Panc1 (cell line): ENCODE measurements around the gene AMHR2. TPM values are rescaled to one million over a fixed set of nuclear protein-coding genes. Genes with fewer than 3 reads are reported as not detected.

ENCODE experiments used
- ATAC-seq: fragments of 200-7000 bp; cut with Tn5 transposase; 2 replicates; pipeline ENCODE4 v1.9.1; 2020; ENCODE audit warnings: mild to moderate bottlenecking, moderate library complexity
- BruUV-seq: library from RNA; stranded (reverse); fragments of 400-500 nt; replicated peaks from 2 replicates; lab custom pipeline; 2021; lab: Mats Ljungman, UMichigan
- CTCF ChIA-PET: fragments of 300-600 bp; sonication (Branson Sonifier 250); formaldehyde crosslinking; loops from one replicate; lab custom pipeline; 2022; ENCODE audit warnings: antibody characterized with exemption; lab: Charles Lee
- POLR2A ChIA-PET: fragments of 300-600 bp; sonication (Branson Sonifier 250); formaldehyde crosslinking; loops from one replicate; lab custom pipeline; 2022; ENCODE audit warnings: antibody characterized with exemption; lab: Charles Lee
- DNase-seq: peaks from one replicate; pipeline ENCODE4 v3.0.0-alpha.2; 2010; ENCODE audit warnings: low read depth, low spot score
- H3K27ac ChIP-seq: 2 replicates; pipeline ENCODE4 v1.5.1; 2011; ENCODE audit warnings: mild to moderate bottlenecking, low read length, inconsistent platforms
- H3K27me3 ChIP-seq: fragments of 200-500 bp; sonication (Bioruptor generic); 2 replicates; pipeline ENCODE4 v1.6.0; 2014; ENCODE audit warnings: low read length, inconsistent platforms; ENCODE audit not compliant: control insufficient read depth, insufficient read depth
- H3K36me3 ChIP-seq: fragments of 200-500 bp; sonication (Bioruptor generic); 2 replicates; pipeline ENCODE4 v1.5.1; 2014; ENCODE audit warnings: inconsistent platforms, mild to moderate bottlenecking, low read length, moderate library complexity; ENCODE audit not compliant: control insufficient read depth, insufficient read depth
- H3K4me1 ChIP-seq: 2 replicates; pipeline ENCODE4 v1.5.1; 2011; ENCODE audit warnings: inconsistent platforms, mild to moderate bottlenecking, low read length, moderate library complexity; ENCODE audit not compliant: control insufficient read depth, insufficient read depth
- H3K4me3 ChIP-seq, 2 experiments: 2 replicates each; pipeline ENCODE4 v1.5.1; 2011 to 2012; ENCODE audit warnings: low read depth in 2 of 2, low read length in 2 of 2, mild to moderate bottlenecking in 2 of 2, inconsistent platforms in 1 of 2, moderate library complexity in 1 of 2
- H3K9me3 ChIP-seq: fragments of 200-500 bp; sonication (Bioruptor generic); 2 replicates; pipeline ENCODE4 v1.5.1; 2014; ENCODE audit warnings: low read depth, mild to moderate bottlenecking, inconsistent platforms, low read length, moderate library complexity; ENCODE audit not compliant: control insufficient read depth, insufficient read depth
- CTCF ChIP-seq: fragments of 450-650 bp; IDR thresholded peaks from 2 replicates; pipeline ENCODE4 v1.5.1; 2017; ENCODE audit warnings: mild to moderate bottlenecking
- POLR2AphosphoS5 ChIP-seq: IDR thresholded peaks from 2 replicates; pipeline ENCODE4 v1.6.1; 2012; ENCODE audit warnings: mild to moderate bottlenecking, low read depth, low read length, moderate library complexity
- SIN3A ChIP-seq: IDR thresholded peaks from 2 replicates; pipeline ENCODE4 v1.6.1; 2012; ENCODE audit warnings: low read depth, mild to moderate bottlenecking, low read length, moderate library complexity, borderline replicate concordance; ENCODE audit not compliant: insufficient read depth
- in situ Hi-C: cut with HindIII; loops from 2 replicates; pipeline ENCODE4 v1.10.0; 2016; ENCODE audit warnings: low sequenced_read_pairs, low pct_unique_long_range_greater_than_20kb
- intact Hi-C: fragments of 100-400 bp; cut with micrococcal nuclease; formaldehyde crosslinking; loops from one replicate; pipeline ENCODE4 v1.10.0; 2022; ENCODE audit not compliant: unreplicated experiment
- total RNA-seq: library from RNA; stranded (reverse); gene quantifications from one replicate; pipeline ENCODE4 v1.2.1, GENCODE V29; 2021; ENCODE audit not compliant: unreplicated experiment
- TF ChIP-seq, protein P1 (sequence below), 2 experiments: IDR thresholded peaks; 2 replicates each; pipeline ENCODE4 v1.6.1; 2011 to 2012; ENCODE audit warnings: low read depth in 2 of 2, control low read depth in 1 of 2, low read length in 1 of 2, mild to moderate bottlenecking in 1 of 2, moderate library complexity in 1 of 2; ENCODE audit not compliant: insufficient read depth in 1 of 2

Gene AMHR2
- total RNA-seq, 1 experiment from 2014 or later: 0.13 TPM

GRCh38 chr12:53380794-53381730, 42.6 kb upstream of the AMHR2 start:
- DNase-seq: no peak
- no TSS peak for BruUV-seq
- POLR2A ChIA-PET: interaction anchor here (0.9 kb wide), 1 partner anchor 60 kb away, joined by 4 read pairs; no protein-coding TSS in a partner anchor

More at GRCh38 chr12:53380794-53381730, 42.6 kb upstream of the AMHR2 start:
- Histone ChIP-seq H3K4me1 (peaks cover 26% of the 10 kb centered on the region), H3K9me3 (no peaks in the 10 kb centered on the region), H3K4me3 (peak overlapping the region; percentile 54 to 61), H3K27me3 (no peaks in the 10 kb centered on the region), H3K36me3 (no peaks in the 10 kb centered on the region; the same call in 1 of the 2 replicates), H3K27ac (peak overlapping the region; percentile 83)
- no peak for ATAC-seq
- intact Hi-C loops (loop anchor here (10.0 kb wide), 1 partner anchor 614 kb away; no protein-coding TSS in a partner anchor), in situ Hi-C loops (no loop called here)
- CTCF ChIA-PET: interaction anchor here (1.1 to 2.8 kb wide), 2 partner anchors 28 to 36 kb away, joined by 3 to 13 read pairs; no protein-coding TSS in a partner anchor
- TF ChIP-seq, protein P1, sequence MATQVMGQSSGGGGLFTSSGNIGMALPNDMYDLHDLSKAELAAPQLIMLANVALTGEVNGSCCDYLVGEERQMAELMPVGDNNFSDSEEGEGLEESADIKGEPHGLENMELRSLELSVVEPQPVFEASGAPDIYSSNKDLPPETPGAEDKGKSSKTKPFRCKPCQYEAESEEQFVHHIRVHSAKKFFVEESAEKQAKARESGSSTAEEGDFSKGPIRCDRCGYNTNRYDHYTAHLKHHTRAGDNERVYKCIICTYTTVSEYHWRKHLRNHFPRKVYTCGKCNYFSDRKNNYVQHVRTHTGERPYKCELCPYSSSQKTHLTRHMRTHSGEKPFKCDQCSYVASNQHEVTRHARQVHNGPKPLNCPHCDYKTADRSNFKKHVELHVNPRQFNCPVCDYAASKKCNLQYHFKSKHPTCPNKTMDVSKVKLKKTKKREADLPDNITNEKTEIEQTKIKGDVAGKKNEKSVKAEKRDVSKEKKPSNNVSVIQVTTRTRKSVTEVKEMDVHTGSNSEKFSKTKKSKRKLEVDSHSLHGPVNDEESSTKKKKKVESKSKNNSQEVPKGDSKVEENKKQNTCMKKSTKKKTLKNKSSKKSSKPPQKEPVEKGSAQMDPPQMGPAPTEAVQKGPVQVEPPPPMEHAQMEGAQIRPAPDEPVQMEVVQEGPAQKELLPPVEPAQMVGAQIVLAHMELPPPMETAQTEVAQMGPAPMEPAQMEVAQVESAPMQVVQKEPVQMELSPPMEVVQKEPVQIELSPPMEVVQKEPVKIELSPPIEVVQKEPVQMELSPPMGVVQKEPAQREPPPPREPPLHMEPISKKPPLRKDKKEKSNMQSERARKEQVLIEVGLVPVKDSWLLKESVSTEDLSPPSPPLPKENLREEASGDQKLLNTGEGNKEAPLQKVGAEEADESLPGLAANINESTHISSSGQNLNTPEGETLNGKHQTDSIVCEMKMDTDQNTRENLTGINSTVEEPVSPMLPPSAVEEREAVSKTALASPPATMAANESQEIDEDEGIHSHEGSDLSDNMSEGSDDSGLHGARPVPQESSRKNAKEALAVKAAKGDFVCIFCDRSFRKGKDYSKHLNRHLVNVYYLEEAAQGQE (IDR thresholded peaks at IDR 0.05; ENCODE audit: insufficient read depth in 1 of 2, low read depth in 2 of 2, low read length in 1 of 2): no peak
- TF ChIP-seq CTCF: no peak
- no peak for TF ChIP-seq POLR2AphosphoS5
- no peak for TF ChIP-seq SIN3A
